H1 (cell line): Measurements from ENCODE around the gene RPS6KA2. TPM values are rescaled to one million over a fixed set of nuclear protein-coding genes. Genes with fewer than 3 reads are reported as not detected.

Experiments used
- CHD7 ChIP-seq: fragments of 300-600 bp; sonication (generic); IDR thresholded peaks from 2 replicates; pipeline ENCODE4 v1.7.1; 2012; ENCODE audit warnings: low read length, moderate library complexity, mild to moderate bottlenecking, inconsistent platforms; ENCODE audit not compliant: insufficient replicate concordance
- polyA plus RNA-seq, 7 experiments: library from polyadenylated mRNA; depleted of rRNA in 3 of 7; stranded (reverse) in 5 of 7; unstranded in 2 of 7; fragments of >200 nt in 5 of 7; fragments of 200-250 nt in 2 of 7; gene quantifications; 1 replicate in 5 of 7; 2 replicates in 1 of 7; 4 replicates in 1 of 7; pipeline versions ENCODE4 v1.2.1 to v1.2.3, GENCODE V29; 2011 to 2013; ENCODE audit warnings: missing spikeins in 2 of 7, mixed read lengths in 2 of 7
- total RNA-seq: library from RNA; stranded (reverse); fragmentation: NEBNext Ultra II Directional; extraction: Animal tissue kit (Norgen Biotek cat#: 25700); gene quantifications from 2 replicates; pipeline ENCODE4 v1.2.1, GENCODE V29; 2021
- TF ChIP-seq, protein P1 (sequence below): IDR thresholded peaks from 2 replicates; pipeline ENCODE4 v1.6.1; 2011; ENCODE audit warnings: low read depth, mild to moderate bottlenecking, low read length; ENCODE audit not compliant: insufficient read depth

The RPS6KA2 gene
- total and polyA plus RNA-seq, 2 of the 8 experiments (the other 6 are each of a cell fraction or from before 2014, with no cell fraction given): 8.8 to 25.7 TPM

- TF ChIP-seq CHD7: no peak
- TF ChIP-seq, protein P1, sequence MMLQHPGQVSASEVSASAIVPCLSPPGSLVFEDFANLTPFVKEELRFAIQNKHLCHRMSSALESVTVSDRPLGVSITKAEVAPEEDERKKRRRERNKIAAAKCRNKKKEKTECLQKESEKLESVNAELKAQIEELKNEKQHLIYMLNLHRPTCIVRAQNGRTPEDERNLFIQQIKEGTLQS: no peak
These were observed 15.4 kb downstream of the RPS6KA2 start (continued) for GRCh38 chr6:166611631-166612030.
